Esophagus (tissue), 2 donors: ENCODE measurements around the gene EFCAB3. TPM values are rescaled to one million over a fixed set of nuclear protein-coding genes. Genes with fewer than 3 reads are reported as not detected.
"Not testable (repeated sequence)": the region's sequence is repeated elsewhere in the genome, so short reads cannot be mapped to it uniquely, and the experiment has no call there.

Source experiments
- H3K27ac ChIP-seq, 2 donors: one replicate each; pipeline ENCODE4 v1.5.1; 2013; ENCODE audit warnings: low read depth in 2 of 2, mild to moderate bottlenecking in 2 of 2, inconsistent platforms in 1 of 2, low read length in 1 of 2, moderate library complexity in 1 of 2
- H3K27me3 ChIP-seq, 2 donors: one replicate each; pipeline ENCODE4 v1.6.1; 2013; ENCODE audit warnings: low read length in 2 of 2, control low read depth in 1 of 2, mild to moderate bottlenecking in 1 of 2; ENCODE audit not compliant: insufficient read depth in 2 of 2, control insufficient read depth in 1 of 2
- H3K36me3 ChIP-seq, 2 donors: one replicate each; pipeline ENCODE4 v1.6.1; 2013; ENCODE audit warnings: low read length in 1 of 2; ENCODE audit not compliant: control insufficient read depth in 2 of 2, insufficient read depth in 2 of 2
- H3K4me1 ChIP-seq, 2 donors: one replicate each; pipeline ENCODE4 v1.6.1; 2013; ENCODE audit warnings: low read length in 1 of 2; ENCODE audit not compliant: control insufficient read depth in 2 of 2, insufficient read depth in 2 of 2
- H3K4me3 ChIP-seq, 2 donors: one replicate each; pipeline ENCODE4 v1.5.1; 2013; ENCODE audit warnings: low read length in 2 of 2, mild to moderate bottlenecking in 2 of 2, low read depth in 1 of 2, moderate library complexity in 1 of 2
- H3K9me3 ChIP-seq, 2 donors: one replicate each; pipeline ENCODE4 v1.6.1; 2013; ENCODE audit warnings: mild to moderate bottlenecking in 2 of 2, low read depth in 1 of 2, low read length in 1 of 2, moderate library complexity in 1 of 2; ENCODE audit not compliant: control insufficient read depth in 2 of 2, insufficient read depth in 1 of 2
- WGBS, 2 donors: extraction: QIAGEN DNeasy Blood & Tissue Kit; methylation state at CpG; one replicate each; pipeline ENCODE4 v1.1.7; 2013; 5-methylcytosine and 5-hydroxymethylcytosine counted together
- polyA plus RNA-seq, 2 donors: library from polyadenylated mRNA; stranded (reverse); fragments of 200-250 nt; gene quantifications; one replicate each; pipeline ENCODE4 v1.2.3, GENCODE V29; 2013
- donor health status: healthy with polysubstance abuse.
- donor health status: Bipolar disorder and iron deficiency.

The EFCAB3 gene
- polyA plus RNA-seq, 2 donors = 0.04 TPM; not detected in 1

DNA sequence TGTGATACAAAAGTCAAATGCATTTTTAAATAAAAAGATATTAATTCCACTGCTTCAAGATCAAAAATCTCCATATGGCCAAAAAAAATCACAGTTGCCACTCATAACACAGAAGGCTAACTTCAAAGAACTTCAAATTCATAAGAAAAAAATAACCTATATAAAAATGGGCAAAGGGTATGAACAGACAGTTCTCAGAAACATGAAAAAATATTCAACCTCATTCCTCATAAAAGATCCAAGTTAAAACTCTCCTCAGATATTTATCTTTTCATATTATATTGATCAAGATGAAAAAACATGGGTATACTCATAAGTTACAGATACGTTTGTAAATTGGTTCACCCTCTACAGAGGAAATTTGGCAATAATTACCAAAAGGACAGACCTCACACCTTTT, 32.7 kb downstream of the EFCAB3 start:
- not testable (repeated sequence) for H3K4me3 ChIP-seq, H3K4me1 ChIP-seq, H3K36me3 ChIP-seq, H3K27ac ChIP-seq, H3K27me3 ChIP-seq, H3K9me3 ChIP-seq
- 79 to 82% methylated on average over 1 of the region's 1 CpG for WGBS, 2 donors

DNA sequence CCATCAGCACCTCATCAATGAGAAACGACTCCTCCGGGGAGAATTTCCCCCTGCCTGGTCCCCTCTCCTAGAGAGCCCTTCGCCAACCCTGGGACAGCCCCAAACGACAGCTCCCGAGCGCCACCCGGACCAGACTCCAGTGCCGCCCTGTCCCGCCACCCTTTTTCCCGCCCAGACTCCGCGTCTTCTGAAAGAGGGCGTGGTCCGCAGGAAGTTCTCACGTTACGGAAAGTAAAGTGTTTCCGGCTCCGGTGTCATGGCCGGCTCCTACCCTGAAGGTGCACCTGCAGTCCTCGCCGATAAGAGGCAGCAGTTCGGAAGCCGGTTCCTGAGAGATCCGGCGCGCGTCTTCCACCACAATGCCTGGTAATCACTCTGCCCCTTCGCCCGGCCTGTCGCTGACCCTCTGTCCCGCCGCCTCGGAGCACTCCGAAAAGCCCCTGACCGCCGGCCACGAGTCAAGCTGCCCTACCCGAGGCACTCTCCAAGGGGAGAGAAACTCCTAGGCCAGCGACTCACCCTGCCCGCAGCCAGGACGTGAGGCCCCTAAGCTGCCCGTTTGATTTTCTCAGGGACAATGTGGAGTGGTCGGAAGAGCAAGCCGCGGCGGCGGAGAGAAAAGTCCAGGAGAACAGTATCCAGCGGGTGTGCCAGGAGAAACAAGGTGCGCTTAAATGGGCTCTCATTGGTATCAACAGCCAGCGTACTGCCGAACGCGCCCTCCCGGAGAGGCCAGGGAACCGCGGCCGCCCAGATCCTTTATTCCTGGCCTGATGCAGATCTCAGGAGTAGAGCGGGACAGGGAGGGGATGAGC, 43.5 kb downstream of the EFCAB3 start, which contains the start of gene METTL2A:
Gene METTL2A (plus strand): TSS at position 251 of the 815 bp plus-strand sequence. CDS start 6 bp downstream, at position 257.
- H3K4me1 ChIP-seq, H3K36me3 ChIP-seq, H3K27me3 ChIP-seq, H3K9me3 ChIP-seq: not testable (repeated sequence)
- Histone ChIP-seq H3K27ac (peak within 1 kb of the TSS; percentile 67 to 86), H3K4me3 (peak within 1 kb of the TSS; percentile 79 to 87)
- 0 to 1% methylated on average over 58 of the region's 58 CpGs for WGBS, 2 donors

- not testable (repeated sequence) for H3K4me1 ChIP-seq, H3K27me3 ChIP-seq, H3K4me3 ChIP-seq, H3K36me3 ChIP-seq, H3K27ac ChIP-seq, H3K9me3 ChIP-seq
- 22 to 70% methylated on average over 1 of the region's 2 CpGs for WGBS, 2 donors
Measured at GRCh38 chr17:62426214-62426613, 45.9 kb downstream of the EFCAB3 start.

GRCh38 chr17:62435251-62435650, 54.9 kb downstream of the EFCAB3 start:
- not testable (repeated sequence) for H3K4me1 ChIP-seq, H3K27me3 ChIP-seq, H3K36me3 ChIP-seq, H3K9me3 ChIP-seq, H3K27ac ChIP-seq, H3K4me3 ChIP-seq
- 90 to 97% methylated on average over 4 of the region's 4 CpGs for WGBS, 2 donors

- not testable (repeated sequence) for H3K9me3 ChIP-seq, H3K27ac ChIP-seq, H3K27me3 ChIP-seq, H3K4me1 ChIP-seq, H3K36me3 ChIP-seq, H3K4me3 ChIP-seq
- WGBS, 2 donors = 95 to 98% methylated on average over 6 of the region's 6 CpGs
Measured at GRCh38 chr17:62441181-62441580, 60.8 kb downstream of the EFCAB3 start.

- Histone ChIP-seq H3K27me3 (no peaks in the 10 kb centered on the region), H3K27ac (no peak overlapping the region), H3K36me3 (peaks cover 2 to 17% of the 10 kb centered on the region in 2 donors), H3K9me3 (no peaks in the 10 kb centered on the region), H3K4me3 (no peak overlapping the region), H3K4me1 (no peaks in the 10 kb centered on the region)
- WGBS, 2 donors = 98 to 99% methylated on average over 4 of the region's 4 CpGs
Measured at GRCh38 chr17:62444063-62444462, 63.7 kb downstream of the EFCAB3 start.

DNA sequence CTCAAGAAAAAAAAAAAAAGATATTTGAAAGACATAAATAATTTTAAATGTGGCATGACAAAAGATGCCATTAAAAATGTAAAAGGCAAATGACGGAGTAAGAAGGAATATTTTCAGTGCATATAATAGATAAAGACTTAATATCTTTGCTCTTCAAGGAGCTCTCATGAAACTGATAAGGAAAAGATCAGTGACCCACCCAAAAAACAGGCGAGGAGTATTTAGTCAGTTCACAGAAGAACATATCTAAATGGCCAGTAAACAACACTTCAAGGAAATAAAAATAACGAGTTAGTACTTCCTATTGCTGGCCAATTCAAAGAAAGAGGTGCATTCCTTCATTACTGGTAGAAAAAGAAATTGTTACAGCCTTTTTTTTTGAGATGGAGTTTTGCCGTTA, 65.4 kb downstream of the EFCAB3 start:
- peaks cover 2 to 17% of the 10 kb centered on the region in 2 donors for H3K36me3 ChIP-seq
- not testable (repeated sequence) for H3K4me3 ChIP-seq
- 89 to 92% methylated on average over 4 of the region's 4 CpGs for WGBS, 2 donors

DNA sequence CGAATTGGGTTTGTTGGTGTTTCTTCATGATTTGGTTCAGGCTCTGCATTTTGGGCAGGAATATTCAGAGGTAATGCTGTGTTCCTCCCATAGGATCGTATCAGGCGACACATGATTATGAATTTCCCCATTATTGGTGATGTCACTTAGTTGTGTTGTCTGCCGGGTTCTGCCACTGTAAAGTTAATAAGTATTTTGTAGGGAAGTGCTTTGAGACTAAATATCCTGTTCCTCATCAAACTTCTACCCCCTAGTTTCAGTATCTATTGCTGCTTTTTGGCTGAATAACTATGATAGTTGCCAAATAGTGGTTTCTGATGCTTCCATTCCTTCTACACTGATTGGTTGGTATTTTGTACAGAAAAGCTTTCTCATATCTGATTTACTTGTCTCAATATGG, 71.8 kb downstream of the EFCAB3 start:
- not testable (repeated sequence) for H3K4me3 ChIP-seq, H3K36me3 ChIP-seq, H3K4me1 ChIP-seq, H3K9me3 ChIP-seq, H3K27ac ChIP-seq, H3K27me3 ChIP-seq
- 91 to 95% methylated on average over 4 of the region's 4 CpGs for WGBS, 2 donors

More for the DNA sequence above, 65.4 kb downstream of the EFCAB3 start:
- not testable (repeated sequence) for H3K9me3 ChIP-seq, H3K27ac ChIP-seq, H3K4me1 ChIP-seq, H3K27me3 ChIP-seq

DNA sequence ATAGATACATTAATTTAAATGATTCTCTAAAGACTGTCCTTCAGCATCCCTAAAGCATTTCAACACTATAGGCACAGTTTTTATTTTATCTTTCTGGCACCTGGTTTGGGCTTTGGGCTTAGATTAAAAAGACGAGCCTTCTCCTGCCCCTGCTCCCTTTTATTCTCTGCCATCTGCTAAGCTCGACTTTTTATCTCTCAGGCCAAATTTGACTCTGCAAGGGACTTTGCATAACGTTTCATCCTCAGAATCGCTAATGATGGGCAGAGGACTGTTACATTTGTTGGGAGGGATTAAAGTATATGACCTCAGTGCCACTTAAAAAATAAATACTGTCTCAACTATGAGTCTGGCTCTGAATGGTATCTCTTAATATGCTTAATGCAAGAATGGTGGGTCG, 72.7 kb downstream of the EFCAB3 start:
- H3K27ac ChIP-seq, H3K4me1 ChIP-seq, H3K4me3 ChIP-seq, H3K36me3 ChIP-seq, H3K9me3 ChIP-seq, H3K27me3 ChIP-seq: not testable (repeated sequence)
- 71 to 76% methylated on average over 5 of the region's 5 CpGs for WGBS, 2 donors

GRCh38 chr17:62453656-62454055, 73.3 kb downstream of the EFCAB3 start:
- not testable (repeated sequence) for H3K4me3 ChIP-seq, H3K27me3 ChIP-seq, H3K9me3 ChIP-seq, H3K36me3 ChIP-seq, H3K27ac ChIP-seq, H3K4me1 ChIP-seq
- 69 to 76% methylated on average over 4 of the region's 4 CpGs for WGBS, 2 donors
